ENCODE measurements around the gene C3orf52.

DNA sequence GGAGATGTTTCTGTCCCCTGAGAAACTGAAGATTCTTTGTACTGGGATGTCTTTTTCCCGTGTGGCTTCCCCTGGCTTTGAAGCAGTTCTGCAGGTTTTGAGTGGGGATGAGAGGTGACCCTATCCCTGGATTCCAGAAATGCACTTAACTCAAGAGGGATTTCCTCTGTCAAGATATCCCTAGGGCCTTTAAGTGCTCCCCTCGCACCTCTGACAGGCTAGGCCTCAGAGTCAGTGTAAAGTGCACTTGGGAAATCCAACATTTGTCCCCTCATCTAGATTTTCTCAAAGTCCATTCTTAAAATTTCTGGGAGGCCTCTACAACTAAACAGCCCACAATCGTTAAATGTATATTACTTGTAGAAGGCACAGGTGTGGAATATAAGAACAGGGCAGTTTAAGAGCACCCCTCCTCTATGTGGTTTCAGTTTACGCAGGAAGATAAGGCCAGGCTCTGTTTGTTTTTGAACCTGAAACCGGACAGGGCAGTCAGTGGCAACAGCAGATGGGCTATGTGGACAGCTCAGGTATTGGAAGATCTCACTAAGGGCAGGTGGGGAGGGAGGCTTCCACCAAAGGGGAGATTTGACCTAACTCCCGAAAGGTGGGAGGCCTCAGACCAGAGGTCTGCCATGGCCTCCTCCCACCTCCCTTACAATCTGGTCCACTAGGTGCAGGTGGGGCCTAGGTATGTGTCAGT, 4.8 kb downstream of the C3orf52 start:
- TF ChIP-seq CTCF (IDR thresholded peaks at IDR 0.05; ENCODE audit: borderline replicate concordance, extremely low read depth, low read length, poor library complexity, severe bottlenecking) (no peak), EZH2 (IDR thresholded peaks at IDR 0.05; ENCODE audit: borderline replicate concordance, low read depth, low read length, severe bottlenecking) (no peak)
